ENCODE results near the gene ORC6. TPM values are rescaled to one million over a fixed set of nuclear protein-coding genes. Genes with fewer than 3 reads are reported as not detected.

The ORC6 gene
- total RNA-seq, 2 experiments from 2014 or later, result 29.2 to 37.5 TPM

DNA sequence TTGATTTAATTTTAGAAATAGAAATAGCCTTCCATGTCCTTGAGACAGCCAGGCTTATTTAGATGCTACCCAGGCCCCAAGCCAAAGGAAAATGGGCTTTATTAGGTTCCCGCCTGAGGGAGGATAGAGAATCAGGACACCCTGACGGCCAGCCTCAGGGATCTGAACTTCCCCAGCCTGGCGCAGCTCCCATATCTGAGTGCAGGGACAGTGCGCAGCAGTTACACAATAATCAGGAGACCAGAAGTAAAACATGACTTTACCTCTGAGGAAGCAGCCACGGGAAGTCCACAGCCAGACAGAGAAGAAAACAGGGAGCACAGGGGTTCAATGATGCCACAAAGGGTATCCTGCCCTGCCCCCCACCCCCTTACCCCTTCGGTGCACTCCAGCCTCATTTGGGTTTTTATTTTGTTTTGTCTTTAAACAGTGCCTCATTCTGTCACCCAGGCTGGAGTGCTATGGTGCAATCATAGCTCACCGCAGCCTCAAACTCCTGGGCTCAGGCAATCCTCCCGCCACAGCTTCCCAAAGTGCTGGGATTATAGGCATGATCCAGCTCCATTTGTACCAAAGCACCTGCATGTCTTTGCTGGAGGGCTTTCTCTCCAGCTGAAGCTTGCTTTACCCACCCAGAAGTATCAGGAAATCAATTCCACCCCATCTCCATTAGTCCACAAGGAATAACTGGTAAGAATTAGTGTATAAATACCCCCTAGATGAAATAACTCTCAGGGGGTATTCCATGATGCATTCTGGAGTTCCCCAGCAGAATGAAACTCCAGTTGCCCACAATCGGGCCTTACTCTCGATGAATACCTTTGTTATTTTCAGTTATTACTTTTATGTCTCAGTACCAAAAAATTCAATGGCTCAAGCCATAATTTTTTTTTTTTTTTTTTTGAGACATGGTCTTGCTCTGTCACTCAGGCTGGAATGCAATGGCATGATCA, 21.9 kb downstream of the ORC6 start:
- Mint-ChIP-seq H3K4me1 (no peaks in the 10 kb centered on the region), H3K4me3 (no peak overlapping the region), H3K27me3 (no peaks in the 10 kb centered on the region), H3K36me3 (ENCODE audit: low read depth) (no peaks in the 10 kb centered on the region), H3K27ac (no peak overlapping the region), H3K9me3 (no peaks in the 10 kb centered on the region)
- DNase-seq, result no peak
- ChIA-PET CTCF (no interaction called here), POLR2A (no interaction called here)

DNA sequence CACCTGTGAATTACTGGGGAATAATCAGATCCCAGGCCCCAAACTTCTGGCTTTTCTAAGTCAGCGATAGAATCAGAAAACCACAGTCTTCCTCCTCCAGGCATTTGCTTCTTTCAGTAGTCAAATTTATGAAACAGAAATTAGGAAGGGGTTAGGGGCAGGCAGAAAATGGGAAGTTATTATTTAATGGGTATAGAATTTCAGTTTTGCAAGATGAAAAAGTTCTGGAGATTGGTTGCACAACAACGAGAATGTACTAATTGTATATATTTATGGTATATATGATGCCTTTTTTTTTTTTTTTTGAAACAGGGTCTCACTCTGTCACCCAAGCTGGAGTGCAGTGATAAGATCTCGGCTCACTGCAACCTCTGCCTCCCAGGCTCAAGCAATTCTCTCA, 23.5 kb downstream of the ORC6 start:
- DNase-seq, result no peak
- ChIA-PET POLR2A (no interaction called here), CTCF (no interaction called here)
- Mint-ChIP-seq H3K9me3 (no peaks in the 10 kb centered on the region), H3K4me3 (no peak overlapping the region), H3K4me1 (no peaks in the 10 kb centered on the region), H3K27me3 (no peaks in the 10 kb centered on the region), H3K36me3 (ENCODE audit: low read depth) (no peaks in the 10 kb centered on the region), H3K27ac (no peak overlapping the region)

DNA sequence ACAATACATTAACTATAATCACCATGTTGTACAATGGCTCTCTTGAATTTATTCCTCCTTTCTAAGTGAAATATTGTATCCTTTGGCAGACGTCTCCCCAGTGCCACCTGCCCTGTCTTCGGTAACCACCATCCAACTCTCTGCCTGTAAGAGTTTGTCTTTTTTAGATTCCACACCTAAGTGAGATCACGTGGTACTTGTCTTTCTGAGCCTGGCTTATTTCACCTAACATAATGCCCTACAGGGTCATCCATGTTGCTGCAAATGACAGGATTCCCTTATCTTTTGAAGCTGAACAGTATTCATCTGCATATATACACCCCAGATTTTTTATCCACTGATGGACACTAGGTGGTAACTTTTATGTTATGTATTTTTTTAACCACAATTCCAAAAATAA, 24.2 kb downstream of the ORC6 start:
- ChIA-PET CTCF (interaction anchor here (1.5 kb wide), 1 partner anchor 18 kb away, joined by 4 read pairs; no protein-coding TSS in a partner anchor), POLR2A (no interaction called here)
- H3K4me3 Mint-ChIP-seq, result no peak overlapping the region
- H3K27me3 Mint-ChIP-seq, result no peaks in the 10 kb centered on the region
- no peaks in the 10 kb centered on the region for H3K4me1 Mint-ChIP-seq
- DNase-seq, result no peak
- H3K36me3 Mint-ChIP-seq (ENCODE audit: low read depth), result no peaks in the 10 kb centered on the region
- no peak overlapping the region for H3K27ac Mint-ChIP-seq
- no peaks in the 10 kb centered on the region for H3K9me3 Mint-ChIP-seq

DNA sequence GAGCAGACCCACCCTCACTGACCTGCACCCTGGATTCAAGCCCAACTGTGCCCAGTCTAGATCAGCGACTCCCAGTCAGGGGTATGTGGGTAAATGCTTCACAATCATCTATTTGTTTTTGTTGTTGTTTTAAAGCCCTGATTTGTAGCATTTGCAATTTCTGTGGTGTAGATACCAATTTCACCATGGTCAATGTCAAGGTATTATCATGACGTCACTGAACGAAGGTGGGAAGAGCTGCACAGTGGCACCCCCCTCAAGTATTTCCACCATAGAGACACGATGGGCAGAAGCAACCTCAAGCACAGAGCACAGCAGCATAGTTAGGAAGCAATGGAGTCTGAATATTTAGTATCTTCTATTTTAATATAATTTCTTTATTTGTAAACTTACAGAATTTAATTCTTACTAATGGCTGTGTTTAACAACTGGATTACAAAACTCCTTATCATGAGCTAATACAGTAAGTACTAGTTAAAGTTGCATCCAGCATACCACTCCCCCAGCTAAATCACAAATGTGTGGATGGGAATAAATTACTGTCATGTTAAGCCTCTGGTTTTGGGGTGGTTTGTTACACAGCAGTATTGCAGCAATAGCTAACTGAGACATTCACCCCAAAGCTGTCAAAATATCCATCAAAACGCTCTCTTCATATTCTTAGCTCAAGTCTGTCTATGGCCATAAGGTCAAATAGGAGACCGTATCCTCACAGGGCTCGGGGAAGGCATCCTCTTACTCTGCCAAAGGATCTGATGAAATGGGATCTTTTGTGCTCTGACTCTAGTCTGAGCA, 25.5 kb downstream of the ORC6 start:
- Mint-ChIP-seq H3K4me3 (no peak overlapping the region), H3K27ac (no peak overlapping the region), H3K4me1 (no peaks in the 10 kb centered on the region), H3K27me3 (no peaks in the 10 kb centered on the region), H3K36me3 (ENCODE audit: low read depth) (no peaks in the 10 kb centered on the region), H3K9me3 (no peaks in the 10 kb centered on the region)
- no peak for DNase-seq
- CTCF ChIA-PET, result interaction anchor here (0.8 to 1.5 kb wide), 2 partner anchors 19 to 55 kb away, joined by 4 to 6 read pairs; no protein-coding TSS in a partner anchor
- POLR2A ChIA-PET, result no interaction called here

DNA sequence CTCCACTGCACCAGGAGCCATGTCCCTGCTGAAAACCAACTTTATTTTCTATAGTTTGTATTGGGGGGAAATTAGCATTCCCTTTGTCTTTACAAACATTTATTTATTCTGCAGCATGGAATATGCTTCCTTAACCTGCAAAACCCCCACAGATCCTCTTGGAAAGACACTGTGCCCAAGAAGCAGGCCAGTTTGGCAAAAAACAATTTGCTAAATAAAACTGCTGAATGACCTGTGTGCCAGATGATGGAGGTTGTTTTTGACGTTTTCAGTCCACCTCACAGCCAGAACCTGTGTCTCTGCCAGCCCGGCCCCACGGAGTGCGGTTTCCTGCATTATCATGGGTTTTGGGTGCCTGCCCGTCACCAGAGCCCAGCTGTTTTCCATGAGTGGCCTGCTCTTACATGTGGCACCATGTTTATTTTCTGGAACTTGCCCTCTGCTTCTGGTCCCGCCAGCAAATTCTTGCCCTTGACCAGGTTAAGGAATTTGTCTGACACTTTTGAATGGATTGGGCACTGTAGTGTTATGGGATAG, 26.4 kb downstream of the ORC6 start:
- H3K27ac Mint-ChIP-seq, result no peak overlapping the region
- CTCF ChIA-PET, result no interaction called here
- H3K9me3 Mint-ChIP-seq, result no peaks in the 10 kb centered on the region
- H3K4me3 Mint-ChIP-seq, result no peak overlapping the region
- POLR2A ChIA-PET, result no interaction called here
- H3K27me3 Mint-ChIP-seq, result no peaks in the 10 kb centered on the region
- H3K36me3 Mint-ChIP-seq (ENCODE audit: low read depth), result no peaks in the 10 kb centered on the region
- DNase-seq, result no peak
- H3K4me1 Mint-ChIP-seq, result no peaks in the 10 kb centered on the region

GRCh38 chr16:46717692-46718091, 28.2 kb downstream of the ORC6 start:
- Mint-ChIP-seq H3K4me3 (no peak overlapping the region), H3K4me1 (no peaks in the 10 kb centered on the region), H3K27ac (no peak overlapping the region), H3K36me3 (ENCODE audit: low read depth) (no peaks in the 10 kb centered on the region), H3K9me3 (no peaks in the 10 kb centered on the region), H3K27me3 (no peaks in the 10 kb centered on the region)
- ChIA-PET POLR2A (no interaction called here), CTCF (no interaction called here)
- DNase-seq, result no peak

DNA sequence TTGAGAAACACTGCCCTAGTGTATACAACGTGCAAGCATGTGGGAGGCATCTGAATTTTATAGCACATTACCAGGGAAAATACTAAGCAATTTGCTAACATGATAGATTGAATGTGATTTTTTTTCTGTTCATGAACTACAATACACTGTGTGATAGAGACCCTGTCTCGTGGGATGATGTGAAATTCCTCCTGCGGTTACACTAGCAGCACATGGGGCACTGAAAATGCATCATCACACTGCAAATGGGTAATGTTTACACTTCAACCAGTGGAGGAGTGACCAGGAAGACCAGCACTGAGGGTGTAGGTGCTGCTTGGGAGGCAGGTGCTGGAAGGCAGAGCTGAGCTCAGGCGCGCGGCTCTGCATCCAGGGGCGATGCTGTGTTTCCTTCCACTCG, 28.8 kb downstream of the ORC6 start:
- Mint-ChIP-seq H3K9me3 (no peaks in the 10 kb centered on the region), H3K27ac (no peak overlapping the region), H3K27me3 (no peaks in the 10 kb centered on the region), H3K4me1 (no peaks in the 10 kb centered on the region), H3K4me3 (no peak overlapping the region), H3K36me3 (ENCODE audit: low read depth) (no peaks in the 10 kb centered on the region)
- no peak for DNase-seq
- ChIA-PET POLR2A (no interaction called here), CTCF (no interaction called here)

GRCh38 chr16:46719528-46719927, 30.1 kb downstream of the ORC6 start:
- Mint-ChIP-seq H3K36me3 (ENCODE audit: low read depth) (no peaks in the 10 kb centered on the region), H3K27ac (no peak overlapping the region), H3K4me1 (no peaks in the 10 kb centered on the region), H3K4me3 (no peak overlapping the region), H3K9me3 (no peaks in the 10 kb centered on the region), H3K27me3 (no peaks in the 10 kb centered on the region)
- POLR2A ChIA-PET, result no interaction called here
- DNase-seq, result no peak
- CTCF ChIA-PET, result interaction anchor here (0.6 kb wide), 1 partner anchor 340 kb away, joined by 3 read pairs; no protein-coding TSS in a partner anchor

DNA sequence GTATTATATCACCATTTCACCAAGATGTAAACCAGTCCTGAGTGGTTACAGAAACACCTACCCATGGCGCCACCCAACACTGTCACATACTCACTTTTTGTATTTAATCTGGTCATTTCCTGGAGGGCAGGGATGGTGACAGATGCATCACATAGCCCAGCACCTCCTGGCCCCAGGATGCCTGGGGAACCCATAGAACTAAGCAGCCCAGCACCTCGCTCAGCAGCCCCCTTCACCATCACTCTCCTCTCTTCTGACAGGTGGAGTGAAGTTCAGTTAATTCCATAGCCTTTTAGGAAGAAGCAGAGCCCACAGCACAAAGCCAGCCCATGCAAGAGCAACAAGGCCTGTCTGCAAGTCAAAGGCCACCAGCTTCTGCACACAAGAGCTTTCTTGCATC, 31.2 kb downstream of the ORC6 start:
- Mint-ChIP-seq H3K4me3 (no peak overlapping the region), H3K27me3 (no peaks in the 10 kb centered on the region), H3K36me3 (ENCODE audit: low read depth) (no peaks in the 10 kb centered on the region), H3K27ac (no peak overlapping the region), H3K9me3 (peaks cover 3% of the 10 kb centered on the region), H3K4me1 (no peaks in the 10 kb centered on the region)
- no peak for DNase-seq
- POLR2A ChIA-PET, result no interaction called here
- CTCF ChIA-PET, result no interaction called here

- H3K4me1 Mint-ChIP-seq, result no peaks in the 10 kb centered on the region
- no peak overlapping the region for H3K27ac Mint-ChIP-seq
- no peak overlapping the region for H3K4me3 Mint-ChIP-seq
- DNase-seq, result no peak
- ChIA-PET POLR2A (no interaction called here), CTCF (interaction anchor here (1.2 kb wide), 1 partner anchor 12 kb away, joined by 3 read pairs; no protein-coding TSS in a partner anchor)
- peaks cover 7% of the 10 kb centered on the region for H3K9me3 Mint-ChIP-seq
- H3K27me3 Mint-ChIP-seq, result no peaks in the 10 kb centered on the region
- no peaks in the 10 kb centered on the region for H3K36me3 Mint-ChIP-seq (ENCODE audit: low read depth)
These were observed 32.4 kb downstream of the ORC6 start for GRCh38 chr16:46721885-46722284.

GRCh38 chr16:46727184-46727583, 37.7 kb downstream of the ORC6 start:
- CTCF ChIA-PET, result no interaction called here
- no peaks in the 10 kb centered on the region for H3K4me1 Mint-ChIP-seq

DNA sequence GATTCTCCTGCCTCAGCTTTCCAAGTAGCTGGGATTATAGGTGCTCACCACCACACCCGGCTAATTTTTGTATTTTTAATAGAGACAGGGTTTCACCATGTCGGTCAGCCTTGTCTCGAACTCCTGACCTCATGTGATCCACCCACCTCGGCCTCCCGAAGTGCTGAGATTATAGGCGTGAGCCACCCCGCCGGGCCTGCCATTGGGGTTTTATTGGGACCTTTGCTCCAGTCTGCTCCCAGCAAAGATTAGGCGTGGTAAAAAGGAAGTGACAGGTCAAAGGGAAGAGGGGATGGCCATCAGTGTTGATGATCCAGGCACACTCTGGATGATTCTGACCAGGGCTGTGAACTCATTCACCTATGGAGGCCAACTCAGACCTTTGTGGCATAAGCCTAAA, 38.2 kb downstream of the ORC6 start:
- Mint-ChIP-seq H3K36me3 (ENCODE audit: low read depth) (no peaks in the 10 kb centered on the region), H3K9me3 (peaks cover 7% of the 10 kb centered on the region), H3K27ac (no peak overlapping the region), H3K4me1 (no peaks in the 10 kb centered on the region), H3K4me3 (no peak overlapping the region), H3K27me3 (no peaks in the 10 kb centered on the region)
- no peak for DNase-seq
- ChIA-PET POLR2A (no interaction called here), CTCF (interaction anchor here (1.0 kb wide), 1 partner anchor 15 kb away, joined by 3 read pairs; no protein-coding TSS in a partner anchor)

More at GRCh38 chr16:46727184-46727583, 37.7 kb downstream of the ORC6 start:
- no peak for DNase-seq
- POLR2A ChIA-PET, result no interaction called here
- H3K4me3 Mint-ChIP-seq, result no peak overlapping the region
- no peaks in the 10 kb centered on the region for H3K27me3 Mint-ChIP-seq
- H3K27ac Mint-ChIP-seq, result no peak overlapping the region
- no peaks in the 10 kb centered on the region for H3K36me3 Mint-ChIP-seq (ENCODE audit: low read depth)
- peaks cover 7% of the 10 kb centered on the region for H3K9me3 Mint-ChIP-seq

GRCh38 chr16:46728806-46729205, 39.3 kb downstream of the ORC6 start:
- ChIA-PET CTCF (interaction anchor here (1.4 kb wide), 1 partner anchor 11 kb away, joined by 5 read pairs; no protein-coding TSS in a partner anchor), POLR2A (no interaction called here)
- H3K36me3 Mint-ChIP-seq (ENCODE audit: low read depth), result no peaks in the 10 kb centered on the region
- no peak overlapping the region for H3K27ac Mint-ChIP-seq
- H3K9me3 Mint-ChIP-seq, result peaks cover 7% of the 10 kb centered on the region
- H3K4me3 Mint-ChIP-seq, result no peak overlapping the region
- no peaks in the 10 kb centered on the region for H3K27me3 Mint-ChIP-seq
- H3K4me1 Mint-ChIP-seq, result no peaks in the 10 kb centered on the region
- DNase-seq, result no peak

Data from activated CD4-positive, alpha-beta T cell treated with anti-CD3 and anti-CD28 coated beads, Interleukin-2, amount 10 ng/mL, durations not matched to agents 7 days and 5 days (primary cell).